Superior temporal gyrus (tissue), 1 donor: ENCODE data around the gene GAD2.
"Not testable (repeated sequence)": the region's sequence is repeated elsewhere in the genome, so short reads cannot be mapped to it uniquely, and the experiment has no call there.

ENCODE experiments used
- DNase-seq: peaks from one replicate; pipeline ENCODE4 v3.0.0-alpha.2; 2016; ENCODE audit errors: extremely low spot score

GAD2 gene

DNA sequence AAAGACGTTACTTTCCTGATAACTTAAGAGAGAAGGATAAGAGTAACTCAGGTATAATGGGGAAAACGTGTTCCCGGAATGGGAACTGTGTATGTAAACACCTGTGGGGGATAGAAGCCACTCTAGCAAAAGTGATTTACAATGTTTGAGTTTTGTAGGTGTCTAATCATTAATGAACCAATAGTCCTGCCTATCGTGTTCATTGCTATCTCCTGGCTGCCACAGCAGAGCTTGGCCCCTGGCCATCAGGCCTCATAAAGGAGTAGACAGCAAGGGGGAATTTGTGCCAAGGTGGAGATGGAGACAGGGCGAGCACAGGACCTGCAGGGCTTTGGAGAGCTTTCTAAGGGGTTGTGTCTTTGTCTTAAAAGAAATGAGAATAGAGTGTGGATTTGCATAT, 102.1 kb downstream of the GAD2 start:
- no peak for DNase-seq

DNA sequence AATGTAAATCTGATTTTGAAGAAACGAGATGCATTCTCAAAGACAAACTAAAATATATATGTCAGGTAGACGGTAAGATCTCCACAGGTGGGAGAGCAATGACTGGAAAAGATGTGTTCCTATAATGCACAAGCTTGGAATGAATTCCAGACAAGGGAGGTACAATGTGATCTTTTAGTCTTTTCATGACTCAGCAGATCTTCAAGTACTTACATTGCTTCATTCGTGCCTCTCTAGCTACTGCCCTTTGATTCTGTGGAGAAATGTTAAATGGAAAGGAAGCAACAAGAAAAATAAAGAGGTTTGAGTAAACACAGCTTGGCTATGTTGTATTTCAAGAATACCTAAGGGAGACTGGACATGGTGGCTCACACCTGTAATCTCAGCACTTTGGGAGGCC, 106.6 kb downstream of the GAD2 start:
- DNase-seq = no peak

DNA sequence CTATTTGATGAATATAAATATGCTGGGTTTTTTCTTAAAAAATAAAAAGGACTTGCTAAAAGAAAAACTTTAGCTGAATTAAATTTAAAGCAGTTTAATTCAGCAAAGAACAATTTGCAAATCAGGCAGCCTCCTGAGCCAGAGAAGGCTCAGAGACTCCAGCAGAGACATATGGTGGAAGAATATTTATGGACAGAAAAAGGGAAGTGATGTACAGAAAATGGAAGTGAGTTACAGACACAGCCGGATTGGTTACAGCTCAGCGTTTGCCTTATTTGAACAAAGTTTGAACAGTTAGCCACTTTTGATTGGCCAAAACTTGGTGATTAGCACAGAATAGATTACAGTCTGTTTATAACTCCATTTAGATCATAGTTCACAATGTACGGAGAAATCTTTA, 110.3 kb downstream of the GAD2 start:
- DNase-seq = no peak

DNA sequence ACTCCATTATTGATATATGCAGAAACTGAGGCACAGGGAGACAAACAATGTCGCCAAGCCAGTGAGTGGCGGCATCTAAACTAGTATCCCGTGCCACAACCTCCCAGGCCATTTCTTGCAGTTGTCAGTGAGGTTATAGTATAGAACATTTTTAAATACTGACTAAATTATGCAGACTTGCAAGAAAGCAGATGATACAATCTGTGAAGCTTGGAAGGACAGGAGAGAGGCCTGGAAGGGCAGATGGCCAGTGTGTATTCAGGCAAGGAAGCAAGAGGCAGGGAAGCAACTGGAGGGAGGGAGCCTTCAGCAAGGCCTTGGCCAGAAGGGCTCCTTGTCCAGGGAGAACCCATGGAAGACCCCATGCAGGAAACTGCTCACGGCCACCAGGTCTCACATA, 111.2 kb downstream of the GAD2 start:
- no peak for DNase-seq

DNA sequence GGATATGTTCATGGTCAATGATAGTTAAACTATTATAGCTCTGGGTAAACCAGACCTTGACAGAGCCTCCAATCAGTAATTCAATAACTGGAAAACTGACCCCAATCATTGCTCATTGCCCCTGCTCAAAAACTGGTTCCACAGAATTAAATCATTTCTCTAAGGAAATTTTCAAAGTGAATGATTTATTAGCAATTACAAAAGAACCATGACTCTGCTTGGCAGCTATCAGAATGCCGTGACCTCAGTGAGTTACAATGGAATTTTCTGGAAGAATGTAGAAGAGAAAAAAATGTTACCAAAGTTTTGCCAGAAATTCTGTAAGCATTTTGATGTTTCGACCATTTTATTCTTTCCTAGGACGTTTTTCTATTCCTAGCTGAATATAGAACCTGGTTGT, 114.8 kb downstream of the GAD2 start:
- DNase-seq = no peak

DNA sequence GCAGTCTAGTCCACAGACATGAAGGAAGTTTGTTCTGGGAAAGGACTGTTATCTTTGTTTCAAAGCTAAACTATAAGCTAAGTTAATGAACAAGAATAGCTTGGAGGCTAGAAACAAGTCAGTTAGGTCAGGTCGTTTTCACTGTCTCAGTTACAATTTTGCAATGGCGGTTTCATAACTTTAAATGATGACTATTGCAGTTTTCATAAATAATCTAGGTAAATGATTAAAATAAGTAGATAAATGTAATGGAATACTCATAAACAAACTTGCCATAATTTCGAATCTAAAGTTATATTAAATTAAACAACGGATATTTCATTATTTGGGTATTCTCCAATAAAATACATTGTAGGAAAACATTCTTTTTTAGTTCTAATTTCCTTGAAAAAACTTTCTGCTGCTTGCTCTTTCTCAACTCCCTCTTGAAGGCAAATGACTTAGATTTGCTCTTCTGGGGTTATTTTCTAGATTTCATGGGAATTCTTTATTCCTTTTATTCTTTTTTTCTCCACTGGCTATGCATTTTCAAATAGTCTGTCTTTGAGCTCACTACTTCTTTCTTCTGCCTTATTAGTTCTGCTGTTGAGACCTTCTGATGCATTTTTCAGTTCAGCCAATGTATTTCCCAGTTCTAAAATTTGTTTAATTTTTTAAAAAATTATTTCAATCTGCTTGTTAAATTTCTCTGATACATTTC, 117.8 kb downstream of the GAD2 start:
- DNase-seq = no peak

DNA sequence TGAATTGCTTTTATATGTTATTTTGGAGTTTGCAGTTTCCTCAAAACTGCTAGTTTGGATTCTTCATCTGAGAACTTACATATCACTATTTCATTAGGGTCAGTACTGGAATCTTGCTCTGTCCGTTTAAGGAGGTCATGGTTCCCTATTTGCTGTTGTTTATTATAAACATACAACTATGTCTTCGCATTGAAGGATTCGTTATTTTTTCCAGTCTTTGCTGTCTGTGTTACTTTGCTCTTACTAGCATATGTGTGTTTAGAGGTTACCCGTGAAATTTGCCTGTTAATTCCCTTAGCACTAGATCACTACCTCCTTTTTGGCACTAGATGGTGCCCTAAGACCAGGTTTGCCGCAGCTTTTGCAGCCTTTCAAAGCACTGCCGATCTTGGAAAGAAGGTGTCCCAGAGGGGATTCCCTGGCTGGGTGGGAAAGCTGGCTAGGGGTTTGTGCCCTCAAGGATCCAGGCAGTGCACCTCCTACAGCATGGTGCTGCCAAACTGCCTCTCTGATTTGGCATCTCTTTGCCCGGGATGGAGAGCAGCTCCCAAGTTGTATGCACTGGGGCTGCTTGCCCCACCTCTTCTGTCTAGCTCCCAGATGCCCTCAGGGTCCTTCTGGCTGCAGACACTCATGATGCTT, 118.5 kb downstream of the GAD2 start:
- DNase-seq = peak; percentile 38

DNA sequence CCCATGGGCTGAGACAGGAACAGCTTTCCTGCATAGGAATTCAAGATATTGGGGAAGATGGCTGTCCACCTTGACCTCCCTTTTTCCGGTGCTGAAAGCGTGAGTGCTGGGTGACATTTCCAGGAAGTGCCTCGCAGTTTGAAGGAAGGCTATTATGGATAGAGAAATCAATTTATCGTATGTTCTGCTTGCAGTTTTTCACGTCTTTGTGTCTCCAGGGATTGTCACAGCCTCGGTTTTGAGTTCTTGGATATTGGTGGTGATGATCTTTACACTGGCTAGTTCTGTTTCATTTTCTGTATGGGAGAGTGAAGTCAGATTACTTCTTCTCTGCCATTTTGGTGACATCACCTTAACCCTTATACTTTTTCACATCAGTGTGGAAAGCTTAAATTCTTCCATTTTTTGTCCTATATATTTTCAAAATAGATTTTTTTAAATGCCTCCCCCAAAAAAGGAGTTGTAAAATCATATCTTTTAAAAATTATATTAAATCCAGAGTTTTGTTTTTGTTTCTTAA, 119.1 kb downstream of the GAD2 start:
- DNase-seq = no peak

DNA sequence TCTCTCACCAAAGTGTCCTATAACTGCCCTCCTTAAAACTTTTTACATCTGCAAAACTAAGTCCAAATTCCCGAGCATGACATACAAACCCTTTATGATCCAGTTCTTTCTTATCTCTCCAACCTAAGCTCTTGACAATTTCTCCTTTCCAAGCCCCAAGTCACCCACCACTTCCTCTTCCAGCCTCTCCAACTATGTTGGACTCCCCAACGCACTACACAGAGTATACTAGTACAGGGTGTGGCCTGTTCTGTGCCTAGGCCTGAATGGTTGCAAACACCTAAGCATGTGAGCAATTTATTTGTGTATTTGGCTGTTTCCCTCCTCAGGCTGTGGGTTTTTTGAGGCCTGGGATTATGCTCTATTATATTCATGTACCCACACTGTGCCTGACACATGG, 120.4 kb downstream of the GAD2 start:
- no peak for DNase-seq

DNA sequence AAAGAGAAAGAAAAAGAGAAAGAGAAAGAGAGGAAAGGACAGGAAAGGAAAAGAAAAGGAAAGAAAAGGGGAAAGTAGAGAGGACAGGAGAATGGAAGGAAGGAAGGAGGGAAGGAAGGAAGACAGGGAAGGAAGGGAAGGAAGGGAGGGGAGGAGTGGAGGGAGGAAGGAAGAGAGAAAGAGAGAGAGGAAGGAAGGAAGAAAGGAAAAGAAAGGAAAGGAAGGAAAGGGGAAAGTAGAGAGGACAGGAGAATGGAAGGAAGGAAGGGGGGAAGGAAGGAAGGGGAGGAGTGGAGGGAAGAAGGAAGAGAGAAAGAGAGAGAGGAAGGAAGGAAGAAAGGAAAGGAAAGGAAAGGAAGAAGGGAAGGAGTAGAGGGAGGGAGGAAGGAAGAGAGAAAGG, 125.1 kb downstream of the GAD2 start:
- DNase-seq = no peak

DNA sequence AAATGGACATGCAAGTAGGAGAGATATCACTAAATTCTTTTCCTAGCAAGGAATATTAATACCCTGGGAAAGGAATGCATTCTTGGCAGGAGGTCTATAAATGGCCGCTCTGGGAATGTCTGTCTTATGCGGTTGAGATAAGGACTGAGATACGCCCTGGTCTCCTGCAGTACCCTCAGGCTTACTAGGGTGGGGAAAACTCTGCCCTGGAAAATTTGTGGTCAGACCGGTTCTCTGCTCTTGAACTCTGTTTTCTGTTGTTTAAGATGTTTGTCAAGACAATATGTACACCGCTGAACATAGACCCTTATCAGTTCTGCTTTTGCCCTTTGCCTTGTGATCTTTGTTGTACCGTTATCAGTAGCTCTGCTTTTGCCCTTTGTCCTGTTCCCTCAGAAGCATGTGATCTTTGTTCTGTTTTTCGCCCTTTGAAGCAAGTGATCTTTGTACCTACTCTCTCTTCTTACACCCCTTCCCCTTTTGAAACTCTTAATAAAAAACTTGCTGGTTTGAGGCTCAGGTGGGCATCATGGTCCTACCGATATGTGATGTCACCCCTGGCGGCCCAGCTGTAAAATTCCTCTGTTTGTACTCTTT, 132.3 kb downstream of the GAD2 start:
- DNase-seq = not testable (repeated sequence)
